ENCODE data around the gene SLITRK2. TPM values are rescaled to one million over a fixed set of nuclear protein-coding genes. Genes with fewer than 3 reads are reported as not detected.

Gene SLITRK2
- total and polyA plus RNA-seq, 10 donors, result 0.73 to 12.1 (median 4.9) TPM

- Histone ChIP-seq H3K36me3 (no peaks in the 10 kb centered on the region), H3K27ac (no peak overlapping the region), H3K27me3 (replicated peaks in 1 of 7) (no peaks in the 10 kb centered on the region), H3K9me3 (peaks cover 0 to 4% (median 0%) of the 10 kb centered on the region in 8 donors), H3K4me1 (no peaks in the 10 kb centered on the region), H3K4me3 (no peak overlapping the region)
- 78 to 100% (median 82%) methylated on average over 2 of the region's 2 CpGs for WGBS, 5 donors
- DNase-seq, result no peak
- TF ChIP-seq, protein P1, sequence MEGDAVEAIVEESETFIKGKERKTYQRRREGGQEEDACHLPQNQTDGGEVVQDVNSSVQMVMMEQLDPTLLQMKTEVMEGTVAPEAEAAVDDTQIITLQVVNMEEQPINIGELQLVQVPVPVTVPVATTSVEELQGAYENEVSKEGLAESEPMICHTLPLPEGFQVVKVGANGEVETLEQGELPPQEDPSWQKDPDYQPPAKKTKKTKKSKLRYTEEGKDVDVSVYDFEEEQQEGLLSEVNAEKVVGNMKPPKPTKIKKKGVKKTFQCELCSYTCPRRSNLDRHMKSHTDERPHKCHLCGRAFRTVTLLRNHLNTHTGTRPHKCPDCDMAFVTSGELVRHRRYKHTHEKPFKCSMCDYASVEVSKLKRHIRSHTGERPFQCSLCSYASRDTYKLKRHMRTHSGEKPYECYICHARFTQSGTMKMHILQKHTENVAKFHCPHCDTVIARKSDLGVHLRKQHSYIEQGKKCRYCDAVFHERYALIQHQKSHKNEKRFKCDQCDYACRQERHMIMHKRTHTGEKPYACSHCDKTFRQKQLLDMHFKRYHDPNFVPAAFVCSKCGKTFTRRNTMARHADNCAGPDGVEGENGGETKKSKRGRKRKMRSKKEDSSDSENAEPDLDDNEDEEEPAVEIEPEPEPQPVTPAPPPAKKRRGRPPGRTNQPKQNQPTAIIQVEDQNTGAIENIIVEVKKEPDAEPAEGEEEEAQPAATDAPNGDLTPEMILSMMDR (IDR thresholded peaks at IDR 0.05 in 8 of 11, conservative IDR thresholded peaks at IDR 0.05 in 3 of 11), result no peak
- TF ChIP-seq POLR2A (IDR thresholded peaks at IDR 0.05) (no peak), POLR2AphosphoS5 (IDR thresholded peaks at IDR 0.05) (no peak)
- intact Hi-C loops (cut with DNase I; ENCODE audit: low total_unique reads), result no loop called here
Observed at GRCh38 chrX:145848448-145848847, 30.8 kb downstream of the SLITRK2 start.

- TF ChIP-seq POLR2AphosphoS5 (IDR thresholded peaks at IDR 0.05) (no peak), POLR2A (IDR thresholded peaks at IDR 0.05) (no peak)
- TF ChIP-seq, protein P1 (IDR thresholded peaks at IDR 0.05 in 8 of 11, conservative IDR thresholded peaks at IDR 0.05 in 3 of 11), result no peak
- peak; percentile 56 for DNase-seq
- no peak overlapping the region for H3K4me3 ChIP-seq
- intact Hi-C loops (cut with DNase I; ENCODE audit: low total_unique reads), result no loop called here
- no peaks in the 10 kb centered on the region for H3K36me3 ChIP-seq
- H3K9me3 ChIP-seq, result peaks cover 0 to 4% (median 0%) of the 10 kb centered on the region in 8 donors
- 61 to 87% (median 77%) methylated on average over 5 to 11 of the region's 11 CpGs for WGBS, 5 donors
- H3K27me3 ChIP-seq (replicated peaks in 1 of 7), result no peaks in the 10 kb centered on the region
- no peak overlapping the region for H3K27ac ChIP-seq
- H3K4me1 ChIP-seq, result no peaks in the 10 kb centered on the region
Observed at GRCh38 chrX:145848857-145849256, 31.2 kb downstream of the SLITRK2 start.

GRCh38 chrX:145853181-145853580 lies 35.6 kb downstream of the SLITRK2 start:
- no peak for DNase-seq
- Histone ChIP-seq H3K36me3 (no peaks in the 10 kb centered on the region), H3K9me3 (peaks cover 0 to 4% (median 0%) of the 10 kb centered on the region in 8 donors), H3K27ac (no peak overlapping the region), H3K4me1 (no peaks in the 10 kb centered on the region), H3K4me3 (no peak overlapping the region), H3K27me3 (replicated peaks in 1 of 7) (no peaks in the 10 kb centered on the region)
- intact Hi-C loops (cut with DNase I; ENCODE audit: low total_unique reads), result no loop called here
- TF ChIP-seq POLR2AphosphoS5 (IDR thresholded peaks at IDR 0.05) (no peak), POLR2A (IDR thresholded peaks at IDR 0.05) (no peak)
- TF ChIP-seq, protein P1 (IDR thresholded peaks at IDR 0.05 in 8 of 11, conservative IDR thresholded peaks at IDR 0.05 in 3 of 11), result no peak
- WGBS, 5 donors, result 87 to 95% (median 91%) methylated on average over 6 to 13 of the region's 13 CpGs

GRCh38 chrX:145856181-145856580 lies 38.6 kb downstream of the SLITRK2 start:
- DNase-seq, result no peak
- WGBS, 5 donors, result 79 to 100% (median 86%) methylated on average over 4 of the region's 4 CpGs
- intact Hi-C loops (cut with DNase I; ENCODE audit: low total_unique reads), result no loop called here

More at GRCh38 chrX:145856181-145856580, 38.6 kb downstream of the SLITRK2 start:
- Histone ChIP-seq H3K9me3 (no peaks in the 10 kb centered on the region), H3K36me3 (no peaks in the 10 kb centered on the region), H3K4me3 (no peak overlapping the region), H3K27ac (no peak overlapping the region), H3K4me1 (no peaks in the 10 kb centered on the region), H3K27me3 (replicated peaks in 1 of 7) (no peaks in the 10 kb centered on the region)
- TF ChIP-seq POLR2AphosphoS5 (IDR thresholded peaks at IDR 0.05) (no peak), POLR2A (IDR thresholded peaks at IDR 0.05) (no peak)
- TF ChIP-seq, protein P1 (IDR thresholded peaks at IDR 0.05 in 8 of 11, conservative IDR thresholded peaks at IDR 0.05 in 3 of 11), result no peak
